ENCODE data around the gene DXO. TPM values are rescaled to one million over a fixed set of nuclear protein-coding genes. Genes with fewer than 3 reads are reported as not detected.

The DXO gene
- total RNA-seq, 3 donors from 2014 or later, result 12.4 to 18.1 (median 15.8) TPM

DNA sequence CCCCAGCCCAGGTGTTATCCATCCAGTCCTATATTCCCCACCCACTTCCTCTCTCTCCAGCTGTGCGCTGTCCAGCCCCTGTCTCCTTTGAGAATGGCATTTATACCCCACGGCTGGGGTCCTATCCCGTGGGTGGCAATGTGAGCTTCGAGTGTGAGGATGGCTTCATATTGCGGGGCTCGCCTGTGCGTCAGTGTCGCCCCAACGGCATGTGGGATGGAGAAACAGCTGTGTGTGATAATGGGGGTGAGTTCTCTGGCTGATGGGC, 43.3 kb downstream of the DXO start:
- H3K36me3 ChIP-seq (ENCODE audit: low read depth), result no peaks in the 10 kb centered on the region
- TF ChIP-seq, protein P1, sequence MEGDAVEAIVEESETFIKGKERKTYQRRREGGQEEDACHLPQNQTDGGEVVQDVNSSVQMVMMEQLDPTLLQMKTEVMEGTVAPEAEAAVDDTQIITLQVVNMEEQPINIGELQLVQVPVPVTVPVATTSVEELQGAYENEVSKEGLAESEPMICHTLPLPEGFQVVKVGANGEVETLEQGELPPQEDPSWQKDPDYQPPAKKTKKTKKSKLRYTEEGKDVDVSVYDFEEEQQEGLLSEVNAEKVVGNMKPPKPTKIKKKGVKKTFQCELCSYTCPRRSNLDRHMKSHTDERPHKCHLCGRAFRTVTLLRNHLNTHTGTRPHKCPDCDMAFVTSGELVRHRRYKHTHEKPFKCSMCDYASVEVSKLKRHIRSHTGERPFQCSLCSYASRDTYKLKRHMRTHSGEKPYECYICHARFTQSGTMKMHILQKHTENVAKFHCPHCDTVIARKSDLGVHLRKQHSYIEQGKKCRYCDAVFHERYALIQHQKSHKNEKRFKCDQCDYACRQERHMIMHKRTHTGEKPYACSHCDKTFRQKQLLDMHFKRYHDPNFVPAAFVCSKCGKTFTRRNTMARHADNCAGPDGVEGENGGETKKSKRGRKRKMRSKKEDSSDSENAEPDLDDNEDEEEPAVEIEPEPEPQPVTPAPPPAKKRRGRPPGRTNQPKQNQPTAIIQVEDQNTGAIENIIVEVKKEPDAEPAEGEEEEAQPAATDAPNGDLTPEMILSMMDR (IDR thresholded peaks at IDR 0.05), result no peak
- no peaks in the 10 kb centered on the region for H3K9me3 ChIP-seq
- intact Hi-C loops (cut with DNase I, micrococcal nuclease), result no loop called here
- DNase-seq (no peak), ATAC-seq (no peak)
- no peak overlapping the region for H3K4me3 ChIP-seq
- H3K4me1 ChIP-seq (ENCODE audit: low read depth), result no peaks in the 10 kb centered on the region

DNA sequence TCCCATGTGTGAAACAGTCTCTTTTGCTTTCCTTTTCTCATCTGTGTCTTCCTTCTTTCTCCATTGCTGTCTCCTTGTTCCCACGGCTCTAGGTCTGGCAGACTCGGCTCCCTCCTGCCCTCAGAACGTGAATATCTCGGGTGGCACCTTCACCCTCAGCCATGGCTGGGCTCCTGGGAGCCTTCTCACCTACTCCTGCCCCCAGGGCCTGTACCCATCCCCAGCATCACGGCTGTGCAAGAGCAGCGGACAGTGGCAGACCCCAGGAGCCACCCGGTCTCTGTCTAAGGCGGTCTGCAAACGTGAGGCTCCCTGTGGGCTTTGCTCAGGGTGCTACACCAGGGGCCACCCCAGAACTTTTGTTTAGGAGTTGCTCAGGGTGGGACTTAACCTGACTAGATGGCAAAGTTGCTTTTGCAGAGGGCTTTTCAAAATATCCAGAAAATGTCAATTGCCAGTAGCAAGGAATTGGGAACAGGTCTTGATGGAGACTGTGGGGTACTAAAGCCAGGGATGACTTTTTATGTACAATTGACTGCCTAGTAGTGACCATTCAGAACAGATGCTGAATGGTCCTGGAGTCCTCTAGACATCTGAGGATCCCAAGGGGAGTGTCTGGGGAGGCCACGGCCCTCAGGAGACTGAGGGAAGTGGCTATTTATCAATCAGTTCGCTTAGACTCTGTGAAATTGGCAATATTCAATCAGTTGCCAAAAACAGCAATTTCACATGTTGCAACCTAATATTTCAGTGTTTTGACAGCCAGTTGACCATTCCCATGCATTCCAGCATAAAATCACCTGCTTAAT, 43.9 kb downstream of the DXO start:
- intact Hi-C loops (cut with DNase I, micrococcal nuclease), result no loop called here
- TF ChIP-seq, protein P1 (IDR thresholded peaks at IDR 0.05), result no peak
- H3K9me3 ChIP-seq, result no peaks in the 10 kb centered on the region
- no peak overlapping the region for H3K4me3 ChIP-seq
- ATAC-seq (peak; percentile 31), DNase-seq (no peak)
- no peaks in the 10 kb centered on the region for H3K4me1 ChIP-seq (ENCODE audit: low read depth)
- H3K36me3 ChIP-seq (ENCODE audit: low read depth), result no peaks in the 10 kb centered on the region

DNA sequence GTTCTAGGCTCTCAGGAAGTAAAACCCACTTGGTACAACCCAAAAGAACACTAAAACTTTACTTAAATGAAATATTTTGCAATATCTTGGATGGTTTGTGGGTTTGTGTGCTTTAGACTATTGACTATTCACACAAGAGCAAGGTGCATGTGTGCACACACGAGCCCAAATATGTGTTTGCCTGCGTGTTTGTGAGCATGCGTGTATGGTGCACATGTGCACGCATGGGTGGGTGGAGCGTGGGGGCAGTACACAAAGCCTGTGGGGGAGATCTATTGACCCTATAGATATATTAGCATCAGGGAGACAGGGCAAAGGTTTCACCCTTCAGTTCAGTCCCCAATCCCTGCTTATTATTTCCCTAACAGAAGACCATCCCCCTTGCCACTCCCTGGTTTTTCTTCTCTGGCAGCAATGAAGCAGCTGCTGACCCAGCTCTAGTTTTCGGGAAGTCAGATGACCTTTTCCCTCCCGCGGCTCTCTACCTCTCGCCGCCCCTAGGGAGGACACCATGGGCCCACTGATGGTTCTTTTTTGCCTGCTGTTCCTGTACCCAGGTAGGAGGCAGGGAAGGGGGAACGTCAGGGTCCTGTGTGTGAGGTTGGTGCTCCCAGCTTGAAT, 44.6 kb downstream of the DXO start, which contains the start of gene C2:
C2 (plus strand) TSS at position 476 of the 621 bp plus-strand sequence; CDS start at position 512, 36 bp downstream.
- intact Hi-C loops (cut with DNase I, micrococcal nuclease), result no loop called here
- DNase-seq (no peak), ATAC-seq (peak; percentile 71)
- TF ChIP-seq, protein P1 (IDR thresholded peaks at IDR 0.05), result no peak
- no peaks in the 10 kb centered on the region for H3K4me1 ChIP-seq (ENCODE audit: low read depth)
- no peak within 1 kb of the TSS for H3K4me3 ChIP-seq
- H3K36me3 ChIP-seq (ENCODE audit: low read depth), result no peaks in the 10 kb centered on the region
- no peaks in the 10 kb centered on the region for H3K9me3 ChIP-seq

DNA sequence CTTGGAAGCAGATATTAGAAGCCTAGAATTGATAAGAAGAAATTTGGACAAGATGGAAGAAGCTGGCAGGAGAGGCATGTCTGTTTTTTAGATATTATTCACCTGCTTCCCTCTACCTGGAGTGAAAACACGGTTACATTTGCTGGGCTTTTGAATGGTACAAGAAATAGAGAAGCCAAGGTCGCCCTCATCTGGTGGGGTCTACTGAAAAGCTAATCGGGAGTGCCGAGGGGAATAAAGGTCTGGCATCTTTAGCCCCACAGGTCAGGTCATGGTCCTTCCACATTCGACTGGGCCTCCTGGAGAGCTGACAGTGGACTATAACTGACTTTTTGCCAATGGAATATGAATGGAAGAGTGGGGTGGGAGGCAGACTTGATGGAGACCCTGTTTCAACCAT, 49.0 kb downstream of the DXO start:
- Histone ChIP-seq H3K4me1 (ENCODE audit: low read depth) (no peaks in the 10 kb centered on the region), H3K9me3 (no peaks in the 10 kb centered on the region), H3K4me3 (no peak overlapping the region), H3K36me3 (ENCODE audit: low read depth) (no peaks in the 10 kb centered on the region)
- intact Hi-C loops (cut with DNase I, micrococcal nuclease), result no loop called here
- ATAC-seq, result no peak
- no peak for DNase-seq
- TF ChIP-seq, protein P1 (IDR thresholded peaks at IDR 0.05), result no peak

DNA sequence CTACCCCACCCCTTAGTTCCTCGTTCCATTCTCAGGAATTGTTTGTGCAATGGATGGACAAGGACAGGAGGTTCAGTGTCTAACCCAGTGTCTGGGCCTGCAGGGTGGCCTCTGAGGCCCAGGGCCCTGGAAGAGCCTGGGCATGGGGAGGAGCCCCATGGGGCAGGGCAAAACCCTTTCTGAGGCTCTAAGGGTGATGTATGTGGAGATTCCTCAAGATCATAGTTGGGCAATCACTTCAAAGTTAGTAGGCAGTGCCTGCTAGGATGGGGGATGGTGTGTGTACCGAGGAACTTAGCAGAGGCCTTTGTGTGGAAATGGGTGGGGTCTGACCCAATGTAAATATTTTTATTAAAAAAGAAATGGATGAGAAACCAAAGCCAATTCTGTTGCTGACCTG, 51.1 kb downstream of the DXO start:
- Histone ChIP-seq H3K4me1 (ENCODE audit: low read depth) (no peaks in the 10 kb centered on the region), H3K36me3 (ENCODE audit: low read depth) (no peaks in the 10 kb centered on the region), H3K4me3 (no peak overlapping the region), H3K9me3 (no peaks in the 10 kb centered on the region)
- ATAC-seq (no peak), DNase-seq (no peak)
- TF ChIP-seq, protein P1 (IDR thresholded peaks at IDR 0.05), result no peak
- intact Hi-C loops (cut with DNase I, micrococcal nuclease), result no loop called here

Small RNAs within 50 kb of the gene (microRNA-seq; reads per million reads assigned to microRNA genes)
- 0.70 reads per million for gene MIR1236

Other genes starting within 250 kb of the DXO start
- 1 to 10 TPM in 1 of 3 donors, under 1 TPM in 2; 0.48 to 1.4 (median 0.57) TPM for gene MPIG6B, start 248.8 kb downstream of the DXO start, total RNA-seq
- 100 to 1,000 TPM in 1 of 3 donors, 10 to 100 TPM in 2; 56.1 to 152 (median 99.5) TPM for gene DDAH2, start 242.8 kb downstream of the DXO start, total RNA-seq
- 100 to 1,000 TPM; 269 to 555 (median 441) TPM for gene CLIC1, start 235.6 kb downstream of the DXO start, total RNA-seq
- gene MSH5, start 232.1 kb downstream of the DXO start, total RNA-seq, result 10 to 100 TPM; 14.1 to 29.9 (median 29.7) TPM
- gene SAPCD1, start 209.5 kb downstream of the DXO start, total RNA-seq, result 1 to 10 TPM; 2.5 to 9.6 (median 4.3) TPM
- 1 to 10 TPM; 5.9 to 8.2 (median 6.9) TPM for gene VWA7, start 194.8 kb downstream of the DXO start, total RNA-seq
- gene VARS1, start 176.4 kb downstream of the DXO start, total RNA-seq, result 10 to 100 TPM; 41.7 to 65.8 (median 45.0) TPM
- gene LSM2, start 165.2 kb downstream of the DXO start, total RNA-seq, result 10 to 100 TPM; 21.7 to 35.5 (median 33.8) TPM
- 1 to 10 TPM; 1.2 to 3.4 (median 1.3) TPM for gene HSPA1L, start 156.9 kb downstream of the DXO start, total RNA-seq
- gene HSPA1A, start 156.6 kb downstream of the DXO start, total RNA-seq, result 100 to 1,000 TPM in 2 of 3 donors, 10 to 100 TPM in 1; 73.6 to 274 (median 107) TPM
- gene HSPA1B, start 144.4 kb downstream of the DXO start, total RNA-seq, result 100 to 1,000 TPM; 172 to 254 (median 200) TPM
- gene NEU1, start 109.3 kb downstream of the DXO start, total RNA-seq, result 10 to 100 TPM; 44.0 to 65.7 (median 45.0) TPM
- gene SLC44A4, start 93.1 kb downstream of the DXO start, total RNA-seq, result 100 to 1,000 TPM; 332 to 795 (median 740) TPM
- 10 to 100 TPM; 29.6 to 50.1 (median 36.4) TPM for gene EHMT2, start 74.4 kb downstream of the DXO start, total RNA-seq
- 1 to 10 TPM; 2.3 to 6.2 (median 3.4) TPM for gene ZBTB12, start 70.1 kb downstream of the DXO start, total RNA-seq
- gene C2, start 44.4 kb downstream of the DXO start, total RNA-seq, result 10 to 100 TPM in 2 of 3 donors, 1 to 10 TPM in 1; 5.5 to 33.7 (median 17.9) TPM
- gene CFB, start 26.0 kb downstream of the DXO start, total RNA-seq, result 100 to 1,000 TPM in 1 of 3 donors, 10 to 100 TPM in 2; 34.5 to 178 (median 40.4) TPM
- 10 to 100 TPM; 44.9 to 52.4 (median 51.8) TPM for gene NELFE, start 13.2 kb downstream of the DXO start, total RNA-seq
- gene SKIC2, start 13.0 kb downstream of the DXO start, total RNA-seq, result 10 to 100 TPM; 58.6 to 87.2 (median 81.2) TPM
- 100 to 1,000 TPM in 1 of 3 donors, 10 to 100 TPM in 2; 10.2 to 203 (median 56.0) TPM for gene C4A, start 9.9 kb upstream of the DXO start, total RNA-seq
- gene C4B, start 42.7 kb upstream of the DXO start, total RNA-seq, result 100 to 1,000 TPM in 1 of 3 donors, 10 to 100 TPM in 1, 1 to 10 TPM in 1; 9.2 to 175 (median 51.0) TPM
- 1 to 10 TPM in 1 of 3 donors, under 1 TPM in 2; 0.93 to 2.1 (median 0.94) TPM for gene CYP21A2, start 66.3 kb upstream of the DXO start, total RNA-seq
- gene TNXB, start 137.2 kb upstream of the DXO start, total RNA-seq, result 10 to 100 TPM; 20.1 to 87.0 (median 36.9) TPM
- 100 to 1,000 TPM in 1 of 3 donors, 10 to 100 TPM in 2; 79.9 to 121 (median 97.4) TPM for gene ATF6B, start 156.1 kb upstream of the DXO start, total RNA-seq
- 1 to 10 TPM; 5.0 to 6.8 (median 5.3) TPM for gene FKBPL, start 158.2 kb upstream of the DXO start, total RNA-seq
- 1 to 10 TPM in 2 of 3 donors, under 1 TPM in 1; 0.96 to 6.6 (median 2.0) TPM for gene PRRT1, start 179.8 kb upstream of the DXO start, total RNA-seq
- gene PPT2, start 182.0 kb upstream of the DXO start, total RNA-seq, result 10 to 100 TPM; 16.8 to 37.2 (median 34.4) TPM
- 10 to 100 TPM; 16.9 to 32.1 (median 21.5) TPM for gene EGFL8, start 192.5 kb upstream of the DXO start, total RNA-seq
- gene AGPAT1, start 203.9 kb upstream of the DXO start, total RNA-seq, result 10 to 100 TPM; 49.0 to 60.1 (median 56.2) TPM
- gene RNF5, start 206.3 kb upstream of the DXO start, total RNA-seq, result 100 to 1,000 TPM in 1 of 3 donors, 10 to 100 TPM in 2; 79.0 to 114 (median 85.0) TPM
- 1 to 10 TPM; 5.3 to 8.1 (median 6.3) TPM for gene AGER, start 212.1 kb upstream of the DXO start, total RNA-seq
- 10 to 100 TPM; 49.4 to 97.7 (median 53.9) TPM for gene PBX2, start 218.1 kb upstream of the DXO start, total RNA-seq
- 10 to 100 TPM in 1 of 3 donors, 1 to 10 TPM in 2; 6.6 to 14.7 (median 9.9) TPM for gene GPSM3, start 220.5 kb upstream of the DXO start, total RNA-seq

Data from mucosa of descending colon (tissue), 3 donors.